ENCODE measurements around the gene C17orf50.

Gene C17orf50

DNA sequence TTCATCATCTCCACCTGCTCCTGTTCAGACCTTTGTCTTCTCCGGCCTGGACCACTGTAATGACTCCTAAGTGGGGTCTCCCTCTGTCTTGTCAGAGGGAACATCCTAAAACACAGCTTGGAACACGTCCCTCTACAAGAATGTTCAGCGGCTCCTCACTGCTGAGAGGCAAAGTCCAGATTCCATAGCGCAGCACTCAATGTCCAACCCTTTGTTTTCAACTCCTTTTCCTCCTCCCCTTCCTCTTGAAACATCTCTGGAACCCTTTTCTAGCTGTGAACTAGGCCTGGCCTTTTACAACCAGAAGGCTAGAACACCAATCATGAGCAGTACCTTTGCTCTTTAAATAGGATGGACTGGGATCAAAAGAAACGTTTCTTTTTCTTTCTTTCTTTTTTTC, 914 bp downstream of the C17orf50 start:
- Histone ChIP-seq H3K9ac (ENCODE audit: low read length) (no peak overlapping the region), H3K4me2 (ENCODE audit: low read depth, low read length, poor library complexity, severe bottlenecking) (no peak overlapping the region), H3K27me3 (ENCODE audit: low read length) (no peaks in the 10 kb centered on the region), H2AFZ (ENCODE audit: low read depth, low read length, severe bottlenecking) (no peak overlapping the region), H3F3A (ENCODE audit: insufficient read depth) (no peaks in the 10 kb centered on the region), H3K79me2 (ENCODE audit: insufficient read depth, low read length) (no peaks in the 10 kb centered on the region), H3K27ac (ENCODE audit: low read depth, low read length) (no peak overlapping the region), H4K20me1 (ENCODE audit: low read depth, low read length) (no peaks in the 10 kb centered on the region), H3K9me3 (ENCODE audit: insufficient read depth, low read length) (no peaks in the 10 kb centered on the region), H3K36me3 (ENCODE audit: low read length) (no peaks in the 10 kb centered on the region), H3K4me3 (ENCODE audit: insufficient read depth, low read length, poor library complexity, severe bottlenecking) (no peak overlapping the region), H3K9me2 (replicated peaks; ENCODE audit: insufficient read depth, low read length) (no peaks in the 10 kb centered on the region)
- TF ChIP-seq, protein P1, sequence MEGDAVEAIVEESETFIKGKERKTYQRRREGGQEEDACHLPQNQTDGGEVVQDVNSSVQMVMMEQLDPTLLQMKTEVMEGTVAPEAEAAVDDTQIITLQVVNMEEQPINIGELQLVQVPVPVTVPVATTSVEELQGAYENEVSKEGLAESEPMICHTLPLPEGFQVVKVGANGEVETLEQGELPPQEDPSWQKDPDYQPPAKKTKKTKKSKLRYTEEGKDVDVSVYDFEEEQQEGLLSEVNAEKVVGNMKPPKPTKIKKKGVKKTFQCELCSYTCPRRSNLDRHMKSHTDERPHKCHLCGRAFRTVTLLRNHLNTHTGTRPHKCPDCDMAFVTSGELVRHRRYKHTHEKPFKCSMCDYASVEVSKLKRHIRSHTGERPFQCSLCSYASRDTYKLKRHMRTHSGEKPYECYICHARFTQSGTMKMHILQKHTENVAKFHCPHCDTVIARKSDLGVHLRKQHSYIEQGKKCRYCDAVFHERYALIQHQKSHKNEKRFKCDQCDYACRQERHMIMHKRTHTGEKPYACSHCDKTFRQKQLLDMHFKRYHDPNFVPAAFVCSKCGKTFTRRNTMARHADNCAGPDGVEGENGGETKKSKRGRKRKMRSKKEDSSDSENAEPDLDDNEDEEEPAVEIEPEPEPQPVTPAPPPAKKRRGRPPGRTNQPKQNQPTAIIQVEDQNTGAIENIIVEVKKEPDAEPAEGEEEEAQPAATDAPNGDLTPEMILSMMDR (IDR thresholded peaks at IDR 0.05; ENCODE audit: insufficient read depth, low read length, poor library complexity, severe bottlenecking): no peak
- TF ChIP-seq EZH2phosphoT487 (conservative IDR thresholded peaks at IDR 0.05; ENCODE audit: low read length): no peak

- H3K36me3 ChIP-seq (ENCODE audit: low read length): no peaks in the 10 kb centered on the region
- no peak overlapping the region for H3K27ac ChIP-seq (ENCODE audit: low read depth, low read length)
- H3K27me3 ChIP-seq (ENCODE audit: low read length): no peaks in the 10 kb centered on the region
- H3K4me2 ChIP-seq (ENCODE audit: low read depth, low read length, poor library complexity, severe bottlenecking): peak overlapping the region; percentile 51
- H3K9ac ChIP-seq (ENCODE audit: low read length): peak overlapping the region; percentile 64; the same call in 1 of the 2 replicates
- peak overlapping the region; percentile 48 for H3K4me3 ChIP-seq (ENCODE audit: insufficient read depth, low read length, poor library complexity, severe bottlenecking)
- no peaks in the 10 kb centered on the region for H3F3A ChIP-seq (ENCODE audit: insufficient read depth)
- H3K9me2 ChIP-seq (replicated peaks; ENCODE audit: insufficient read depth, low read length): no peaks in the 10 kb centered on the region
- no peaks in the 10 kb centered on the region for H3K9me3 ChIP-seq (ENCODE audit: insufficient read depth, low read length)
- TF ChIP-seq EZH2phosphoT487 (conservative IDR thresholded peaks at IDR 0.05; ENCODE audit: low read length): no peak
- TF ChIP-seq, protein P1 (IDR thresholded peaks at IDR 0.05; ENCODE audit: insufficient read depth, low read length, poor library complexity, severe bottlenecking): no peak
- H4K20me1 ChIP-seq (ENCODE audit: low read depth, low read length): no peaks in the 10 kb centered on the region
- H2AFZ ChIP-seq (ENCODE audit: low read depth, low read length, severe bottlenecking): peak overlapping the region; percentile 75
- no peaks in the 10 kb centered on the region for H3K79me2 ChIP-seq (ENCODE audit: insufficient read depth, low read length)
Measured at GRCh38 chr17:35763767-35764122, 3.1 kb downstream of the C17orf50 start.

- Histone ChIP-seq H3K36me3 (ENCODE audit: low read length) (no peaks in the 10 kb centered on the region), H3F3A (ENCODE audit: insufficient read depth) (no peaks in the 10 kb centered on the region), H3K9me3 (ENCODE audit: insufficient read depth, low read length) (no peaks in the 10 kb centered on the region), H3K4me2 (ENCODE audit: low read depth, low read length, poor library complexity, severe bottlenecking) (peak overlapping the region; percentile 51), H4K20me1 (ENCODE audit: low read depth, low read length) (no peaks in the 10 kb centered on the region), H3K4me3 (ENCODE audit: insufficient read depth, low read length, poor library complexity, severe bottlenecking) (peak overlapping the region; percentile 62), H2AFZ (ENCODE audit: low read depth, low read length, severe bottlenecking) (peak overlapping the region; percentile 75), H3K27ac (ENCODE audit: low read depth, low read length) (peak overlapping the region; percentile 65), H3K79me2 (ENCODE audit: insufficient read depth, low read length) (no peaks in the 10 kb centered on the region), H3K9me2 (replicated peaks; ENCODE audit: insufficient read depth, low read length) (no peaks in the 10 kb centered on the region), H3K27me3 (ENCODE audit: low read length) (no peaks in the 10 kb centered on the region), H3K9ac (ENCODE audit: low read length) (peak overlapping the region; percentile 64)
- TF ChIP-seq, protein P1 (IDR thresholded peaks at IDR 0.05; ENCODE audit: insufficient read depth, low read length, poor library complexity, severe bottlenecking): peak; percentile 88
- TF ChIP-seq EZH2phosphoT487 (conservative IDR thresholded peaks at IDR 0.05; ENCODE audit: low read length): no peak
Measured at GRCh38 chr17:35764123-35764991, 3.7 kb downstream of the C17orf50 start.
